RWPE2 (cell line): Measurements from ENCODE around the gene TM7SF3.
"Not testable (repeated sequence)": the region's sequence is repeated elsewhere in the genome, so short reads cannot be mapped to it uniquely, and the experiment has no call there.

Experiments
- ATAC-seq: fragments of 200-7000 bp; cut with Tn5 transposase; 3 replicates; pipeline ENCODE4 v1.9.1; 2021; ENCODE audit warnings: low read depth
- DNase-seq: peaks from one replicate; pipeline ENCODE4 v3.0.0-alpha.2; 2020; ENCODE audit warnings: low spot score
- H3K27ac ChIP-seq: fragments of 450-650 bp; 2 replicates; pipeline ENCODE4 v1.5.1; 2017; ENCODE audit warnings: mild to moderate bottlenecking; ENCODE audit not compliant: poor library complexity, severe bottlenecking
- H3K27me3 ChIP-seq: fragments of 250-450 bp; sonication (Bioruptor Pico); 2 replicates; pipeline ENCODE4 v1.5.1; 2021; ENCODE audit warnings: mild to moderate bottlenecking, moderate library complexity; ENCODE audit not compliant: insufficient read depth, poor library complexity, severe bottlenecking
- H3K36me3 ChIP-seq: fragments of 250-450 bp; sonication (Bioruptor Pico); 2 replicates; pipeline ENCODE4 v1.5.1; 2020; ENCODE audit warnings: low read depth, mild to moderate bottlenecking, moderate library complexity
- H3K4me1 ChIP-seq: fragments of 250-450 bp; sonication (Bioruptor Pico); 2 replicates; pipeline ENCODE4 v1.5.1; 2021; ENCODE audit warnings: mild to moderate bottlenecking, moderate library complexity; ENCODE audit not compliant: insufficient read depth, poor library complexity, severe bottlenecking
- H3K4me3 ChIP-seq: fragments of 250-450 bp; sonication (Bioruptor Pico); 2 replicates; pipeline ENCODE4 v1.5.1; 2021; ENCODE audit warnings: mild to moderate bottlenecking, moderate library complexity; ENCODE audit not compliant: severe bottlenecking
- H3K9me3 ChIP-seq: fragments of 250-450 bp; sonication (Bioruptor Pico); 2 replicates; pipeline ENCODE4 v1.5.1; 2021; ENCODE audit warnings: mild to moderate bottlenecking, moderate library complexity; ENCODE audit not compliant: severe bottlenecking
- CTCF ChIP-seq: fragments of 450-650 bp; IDR thresholded peaks from one replicate; pipeline ENCODE4 v1.5.1; 2017; ENCODE audit warnings: mild to moderate bottlenecking, moderate library complexity; ENCODE audit not compliant: poor library complexity, severe bottlenecking

The TM7SF3 gene

GRCh38 chr12:26971963-26972362, 42.2 kb downstream of the TM7SF3 start:
- Histone ChIP-seq H3K36me3 (peaks cover 7% of the 10 kb centered on the region), H3K27me3 (no peaks in the 10 kb centered on the region), H3K4me1 (no peaks in the 10 kb centered on the region), H3K9me3 (no peaks in the 10 kb centered on the region), H3K4me3 (no peak overlapping the region), H3K27ac (no peak overlapping the region)
- no peak for ATAC-seq
- no peak for DNase-seq
- TF ChIP-seq CTCF = no peak

- H3K9me3 ChIP-seq = no peaks in the 10 kb centered on the region
- no peak overlapping the region for H3K27ac ChIP-seq
- ATAC-seq (no peak), DNase-seq (no peak)
- H3K4me3 ChIP-seq = no peak overlapping the region
- no peaks in the 10 kb centered on the region for H3K27me3 ChIP-seq
- no peak for TF ChIP-seq CTCF
- H3K4me1 ChIP-seq = no peaks in the 10 kb centered on the region
- H3K36me3 ChIP-seq = peaks cover 7% of the 10 kb centered on the region
Measured at GRCh38 chr12:26970136-26970535, 44.0 kb downstream of the TM7SF3 start.

GRCh38 chr12:26966842-26967241, 47.3 kb downstream of the TM7SF3 start:
- H3K36me3 ChIP-seq = peaks cover 5% of the 10 kb centered on the region; the same call in 1 of the 2 replicates
- H3K4me3 ChIP-seq = no peak overlapping the region
- DNase-seq = no peak
- H3K27ac ChIP-seq = no peak overlapping the region
- ATAC-seq = no peak
- TF ChIP-seq CTCF = no peak
- H3K4me1 ChIP-seq = no peaks in the 10 kb centered on the region
- no peaks in the 10 kb centered on the region for H3K27me3 ChIP-seq
- no peaks in the 10 kb centered on the region for H3K9me3 ChIP-seq

GRCh38 chr12:26963413-26963812, 50.8 kb downstream of the TM7SF3 start:
- no peak for TF ChIP-seq CTCF
- Histone ChIP-seq H3K27ac (no peak overlapping the region), H3K4me1 (no peaks in the 10 kb centered on the region), H3K27me3 (no peaks in the 10 kb centered on the region), H3K9me3 (no peaks in the 10 kb centered on the region), H3K4me3 (no peak overlapping the region), H3K36me3 (no peaks in the 10 kb centered on the region)
- ATAC-seq = no peak
- DNase-seq = no peak

- no peak overlapping the region for H3K4me3 ChIP-seq
- H3K36me3 ChIP-seq = peaks cover 10% of the 10 kb centered on the region
- no peaks in the 10 kb centered on the region for H3K27me3 ChIP-seq
- no peak for TF ChIP-seq CTCF
- DNase-seq (no peak), ATAC-seq (no peak)
- H3K27ac ChIP-seq = no peak overlapping the region
- no peaks in the 10 kb centered on the region for H3K4me1 ChIP-seq
- no peaks in the 10 kb centered on the region for H3K9me3 ChIP-seq
Measured at GRCh38 chr12:26961803-26962202, 52.4 kb downstream of the TM7SF3 start.

- not testable (repeated sequence) for H3K4me1 ChIP-seq, ATAC-seq, H3K9me3 ChIP-seq, H3K4me3 ChIP-seq, H3K27me3 ChIP-seq, H3K27ac ChIP-seq, DNase-seq
- peaks cover 12% of the 10 kb centered on the region for H3K36me3 ChIP-seq
Measured at GRCh38 chr12:26961391-26961790, 52.8 kb downstream of the TM7SF3 start.
